SK-N-MC (cell line): Measurements from ENCODE around the gene SPACDR.

Source experiments
- EZH2 ChIP-seq: fragments of 200-600 bp; sonication (generic); IDR thresholded peaks from one replicate; pipeline ENCODE4 v1.6.1; 2017; ENCODE audit warnings: antibody characterized with exemption
- POLR2AphosphoS5 ChIP-seq: IDR thresholded peaks from 2 replicates; pipeline ENCODE4 v1.6.1; 2012; ENCODE audit warnings: mild to moderate bottlenecking, low read depth, low read length, borderline replicate concordance

DNA sequence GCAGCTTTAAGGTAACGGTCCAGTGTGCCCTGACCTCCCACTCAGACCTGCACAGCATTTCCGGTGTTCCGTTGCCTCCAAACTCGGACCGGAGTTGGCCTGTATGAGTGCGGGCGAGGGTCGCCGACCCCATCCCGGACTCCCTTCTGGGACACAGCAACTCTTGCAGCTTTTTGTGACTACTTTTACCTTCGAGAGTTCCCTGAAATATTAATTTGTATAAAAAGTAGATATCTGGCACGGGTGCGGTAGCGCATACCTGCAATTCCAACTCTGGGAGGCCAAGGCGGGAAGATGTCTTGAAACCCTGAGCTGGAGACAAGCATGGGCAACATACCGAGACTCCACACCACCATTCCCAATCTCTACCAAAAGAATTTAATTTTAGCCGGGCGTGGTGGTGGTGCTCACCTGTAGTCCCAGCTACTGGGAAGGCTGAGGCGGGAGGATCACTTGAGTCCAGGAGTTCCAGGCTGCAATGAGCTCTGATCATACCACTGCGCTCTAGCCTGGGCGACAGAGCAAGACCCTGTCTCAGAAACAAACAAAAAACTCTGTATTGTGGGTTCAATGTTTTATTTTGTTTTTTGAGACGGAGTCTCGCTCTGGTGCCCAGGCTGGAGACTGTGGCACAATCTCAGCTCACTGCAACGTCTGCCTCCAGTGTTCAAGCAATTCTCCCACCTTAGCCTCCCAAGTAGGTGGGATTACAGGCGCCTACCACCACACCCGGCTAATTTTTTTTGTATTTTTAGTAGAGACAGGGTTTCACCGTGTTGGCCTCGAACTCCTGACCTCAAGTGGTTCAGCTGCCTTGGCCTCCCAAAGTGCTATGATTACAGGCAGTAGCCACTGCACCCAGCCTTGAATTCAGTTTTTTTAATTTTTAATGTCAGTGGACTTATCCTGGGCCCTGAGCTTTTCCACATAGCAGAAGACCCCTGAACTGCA lies 26.6 kb downstream of the SPACDR start:
- TF ChIP-seq POLR2AphosphoS5 (no peak), EZH2 (no peak)
